ENCODE results near the gene CXXC1. TPM values are rescaled to one million over a fixed set of nuclear protein-coding genes. Genes with fewer than 3 reads are reported as not detected.

Gene CXXC1
- 64.0 TPM for total RNA-seq

GRCh38 chr18:50287441-50288347 is at the start of gene CXXC1:
TSS of gene CXXC1 (minus strand) at chr18:50287692. CDS start at chr18:50287589, 103 bp downstream.

GRCh38 chr18:50281295-50281971 is 6.1 kb downstream of the CXXC1 start, which contains the start of gene MBD1:
TSS of gene MBD1 (minus strand) at chr18:50281523. CDS start at chr18:50279992, 1,531 bp downstream.

GRCh38 chr18:50266248-50266704 is 21.2 kb downstream of the CXXC1 start, which contains the start of gene CFAP53:
TSS of gene CFAP53 (minus strand) at chr18:50266495. CDS start at chr18:50266404, 91 bp downstream.

Small RNAs within 50 kb of the gene (small RNA-seq; reads per million reads assigned to genes)
- gene RNA5SP458 (ENCODE audit: low replicate concordance): not detected

Other genes starting within 250 kb of the CXXC1 start
- 27.9 TPM for gene MYO5B, start 92.5 kb downstream of the CXXC1 start, total RNA-seq
- 1.1 TPM for gene CFAP53, start 21.2 kb downstream of the CXXC1 start, total RNA-seq
- gene MBD1, start 6.2 kb downstream of the CXXC1 start, total RNA-seq: 67.2 TPM
- gene SKA1, start 87.4 kb upstream of the CXXC1 start, total RNA-seq: 3.3 TPM